HepG2 (cell line): ENCODE results near the gene SNRNP25. TPM values are rescaled to one million over a fixed set of nuclear protein-coding genes. Genes with fewer than 3 reads are reported as not detected.

Experiments
- CCDC6 ChIP-seq: sonication (generic); formaldehyde crosslinking; IDR thresholded peaks from 2 replicates; pipeline ENCODE4 v1.8.1; 2022; ENCODE audit warnings: mild to moderate bottlenecking, missing genetic modification reagents, moderate library complexity
- DMAP1 ChIP-seq: IDR thresholded peaks from 2 replicates; pipeline ENCODE4 v1.6.1; 2016
- FOXA1 ChIP-seq, 2 experiments: fragments of 450-650 bp in 1 of 2; sonication (generic) in 1 of 2; formaldehyde crosslinking in 1 of 2; IDR thresholded peaks; 2 replicates each; pipeline versions ENCODE4 v1.4.0 to v1.6.1; 2016 to 2020; ENCODE audit warnings: missing genetic modification reagents in 1 of 2
- KDM3A ChIP-seq: IDR thresholded peaks from 2 replicates; pipeline ENCODE4 v1.6.1; 2018; ENCODE audit warnings: low read depth, missing compliant biosample characterization
- MED13 ChIP-seq: sonication (generic); formaldehyde crosslinking; IDR thresholded peaks from 2 replicates; pipeline ENCODE4 v1.5.0; 2020; ENCODE audit warnings: missing genetic modification reagents
- NFE2 ChIP-seq: sonication (generic); formaldehyde crosslinking; IDR thresholded peaks from 2 replicates; pipeline ENCODE4 v1.4.0; 2020; ENCODE audit warnings: missing genetic modification reagents
- SMC3 ChIP-seq: IDR thresholded peaks from 2 replicates; pipeline ENCODE4 v1.6.1; 2011; ENCODE audit warnings: low read length, improper control_type of control experiment
- SP2 ChIP-seq: sonication (generic); formaldehyde crosslinking; IDR thresholded peaks from 2 replicates; pipeline ENCODE4 v1.5.1; 2020; ENCODE audit warnings: mild to moderate bottlenecking, missing genetic modification reagents
- TOPORS ChIP-seq: sonication (generic); formaldehyde crosslinking; IDR thresholded peaks from 2 replicates; pipeline ENCODE4 v1.8.0; 2023; ENCODE audit warnings: mild to moderate bottlenecking, missing genetic modification reagents
- ZNF143 ChIP-seq: sonication (generic); formaldehyde crosslinking; IDR thresholded peaks from 2 replicates; pipeline ENCODE4 v1.4.0; 2020; ENCODE audit warnings: missing genetic modification reagents
- ZNF282 ChIP-seq: fragments of 450-650 bp; IDR thresholded peaks from 2 replicates; pipeline ENCODE4 v1.6.1; 2018; ENCODE audit not compliant: partially characterized antibody
- ZNF441 ChIP-seq: sonication (generic); formaldehyde crosslinking; IDR thresholded peaks from 2 replicates; pipeline ENCODE4 v1.7.0; 2021; ENCODE audit warnings: missing genetic modification reagents, borderline replicate concordance
- ZNF644 ChIP-seq: IDR thresholded peaks from 2 replicates; pipeline ENCODE4 v1.6.1; 2016; ENCODE audit warnings: low read depth
- ZNF879 ChIP-seq: sonication (generic); formaldehyde crosslinking; IDR thresholded peaks from 2 replicates; pipeline ENCODE4 v1.8.1; 2023; ENCODE audit warnings: missing genetic modification reagents
- polyA plus RNA-seq, 8 experiments: library from polyadenylated mRNA; depleted of rRNA in 3 of 8; stranded (reverse) in 7 of 8; unstranded in 1 of 8; fragments of >200 nt; fragmentation: Illumina TruSeq in 4 of 8; extraction: Trizol in 4 of 8; gene quantifications; 2 replicates each; pipeline versions ENCODE4 v1.2.1 to v1.2.3, GENCODE V29; 2011 to 2016; ENCODE audit warnings: low read depth in 4 of 8, missing spikeins in 1 of 8, mixed read lengths in 1 of 8; ENCODE audit not compliant: insufficient read depth in 1 of 8
- total RNA-seq, 5 experiments: library from RNA; depleted of rRNA; stranded (reverse); fragments of >200 nt; fragmentation: Illumina TruSeq; extraction: Trizol; gene quantifications; 2 replicates each; pipeline ENCODE4 v1.2.3, GENCODE V29; 2016; ENCODE audit warnings: low read depth in 1 of 5
- TF ChIP-seq, protein P1 (sequence below): sonication (generic); formaldehyde crosslinking; IDR thresholded peaks from 2 replicates; pipeline ENCODE4 v1.8.1; 2023; ENCODE audit warnings: mild to moderate bottlenecking, inconsistent platforms, moderate library complexity, missing genetic modification reagents, borderline replicate concordance
- TF ChIP-seq, protein P2 (sequence below): IDR thresholded peaks from 2 replicates; pipeline ENCODE4 v1.6.1; 2016; ENCODE audit warnings: low read depth, borderline replicate concordance
- TF ChIP-seq, protein P3 (sequence below): sonication (generic); formaldehyde crosslinking; IDR thresholded peaks from 2 replicates; pipeline ENCODE4 v1.4.0; 2020; ENCODE audit warnings: missing genetic modification reagents, borderline replicate concordance
- TF ChIP-seq, protein P4 (sequence below): sonication (generic); formaldehyde crosslinking; IDR thresholded peaks from 2 replicates; pipeline ENCODE4 v1.9.0; 2022; ENCODE audit warnings: low read depth, missing genetic modification reagents
- TF ChIP-seq, protein P5 (sequence below): sonication (generic); formaldehyde crosslinking; IDR thresholded peaks from 2 replicates; pipeline ENCODE4 v1.5.0; 2020; ENCODE audit warnings: missing genetic modification reagents
- TF ChIP-seq, protein P6 (sequence below): sonication (generic); formaldehyde crosslinking; IDR thresholded peaks from 2 replicates; pipeline ENCODE4 v1.8.1; 2023; ENCODE audit warnings: mild to moderate bottlenecking, missing genetic modification reagents, borderline replicate concordance

SNRNP25 gene
- total and polyA plus RNA-seq, 2 of the 13 experiments (the other 11 are each of a cell fraction or from before 2014, with no cell fraction given) = 34.1 to 97.4 TPM

DNA sequence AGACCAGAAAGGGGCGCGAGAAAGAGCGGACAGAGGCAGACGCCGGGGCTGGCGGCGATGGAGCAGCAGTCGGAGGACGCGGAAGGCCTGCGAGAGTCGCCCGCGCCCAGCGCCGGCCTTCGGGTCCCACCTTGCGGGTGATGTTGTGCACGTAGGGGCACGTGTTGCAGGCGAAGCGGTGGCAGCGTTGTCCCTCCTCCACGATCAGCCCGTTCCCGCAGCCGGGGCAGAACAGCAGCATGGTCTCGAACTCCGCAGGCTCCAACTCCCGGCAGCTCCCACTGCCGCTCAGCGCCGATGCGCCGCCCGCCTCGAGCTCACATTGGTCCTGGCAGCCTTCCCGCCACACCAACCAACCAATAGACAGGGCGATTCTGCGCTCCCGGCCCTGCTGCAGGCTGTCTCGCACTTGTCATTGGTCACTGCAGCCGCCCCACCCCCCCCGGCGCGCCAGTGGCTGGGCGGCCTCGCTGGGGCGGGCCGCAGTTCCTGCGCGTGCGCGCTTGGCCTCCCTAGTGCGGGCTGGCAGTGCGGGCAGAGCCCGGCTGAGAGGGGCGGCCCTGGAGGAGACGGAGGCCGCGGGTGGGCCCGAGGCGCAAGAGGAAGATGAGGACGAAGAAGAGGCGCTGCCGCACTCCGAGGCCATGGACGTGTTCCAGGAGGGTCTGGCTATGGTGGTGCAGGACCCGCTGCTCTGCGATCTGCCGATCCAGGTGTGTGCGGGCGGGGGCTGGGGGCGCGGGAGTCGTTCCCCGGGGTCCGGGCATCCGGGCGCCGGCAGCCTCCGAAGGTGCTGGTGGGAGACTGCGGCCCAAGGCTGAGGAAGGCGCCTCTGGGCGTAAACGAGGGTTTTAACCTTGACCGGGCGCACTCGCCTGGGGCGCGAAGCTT, at the start of gene SNRNP25, which contains the start of gene POLR3K (continued):
- TF ChIP-seq, protein P1, sequence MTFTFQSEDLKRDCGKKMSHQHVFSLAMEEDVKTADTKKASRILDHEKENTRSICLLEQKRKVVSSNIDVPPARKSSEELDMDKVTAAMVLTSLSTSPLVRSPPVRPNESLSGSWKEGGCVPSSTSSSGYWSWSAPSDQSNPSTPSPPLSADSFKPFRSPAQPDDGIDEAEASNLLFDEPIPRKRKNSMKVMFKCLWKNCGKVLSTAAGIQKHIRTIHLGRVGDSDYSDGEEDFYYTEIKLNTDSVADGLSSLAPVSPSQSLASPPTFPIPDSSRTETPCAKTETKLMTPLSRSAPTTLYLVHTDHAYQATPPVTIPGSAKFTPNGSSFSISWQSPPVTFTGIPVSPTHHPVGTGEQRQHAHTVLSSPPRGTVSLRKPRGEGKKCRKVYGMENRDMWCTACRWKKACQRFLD (CRISPR knock-in tag) = peak; percentile 91
- TF ChIP-seq FOXA1 (IDR thresholded peaks at IDR 0.05) = no peak
- no peak for TF ChIP-seq FOXA1 (CRISPR knock-in tag; IDR thresholded peaks at IDR 0.05)
- TF ChIP-seq, protein P2, sequence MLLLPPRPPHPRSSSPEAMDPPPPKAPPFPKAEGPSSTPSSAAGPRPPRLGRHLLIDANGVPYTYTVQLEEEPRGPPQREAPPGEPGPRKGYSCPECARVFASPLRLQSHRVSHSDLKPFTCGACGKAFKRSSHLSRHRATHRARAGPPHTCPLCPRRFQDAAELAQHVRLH (CRISPR knock-in tag) = peak; percentile 10; the same call in 1 of the 2 replicates
- TF ChIP-seq SP2 (CRISPR knock-in tag) = peak; percentile 96
- TF ChIP-seq NFE2 (CRISPR knock-in tag) = no peak
- peak; percentile 70 for TF ChIP-seq DMAP1 (CRISPR knock-in tag)
- TF ChIP-seq ZNF282 = no peak
- peak; percentile 21; the same call in 1 of the 2 replicates for TF ChIP-seq KDM3A (CRISPR knock-in tag)
- TF ChIP-seq ZNF644 = no peak
- TF ChIP-seq, protein P3, sequence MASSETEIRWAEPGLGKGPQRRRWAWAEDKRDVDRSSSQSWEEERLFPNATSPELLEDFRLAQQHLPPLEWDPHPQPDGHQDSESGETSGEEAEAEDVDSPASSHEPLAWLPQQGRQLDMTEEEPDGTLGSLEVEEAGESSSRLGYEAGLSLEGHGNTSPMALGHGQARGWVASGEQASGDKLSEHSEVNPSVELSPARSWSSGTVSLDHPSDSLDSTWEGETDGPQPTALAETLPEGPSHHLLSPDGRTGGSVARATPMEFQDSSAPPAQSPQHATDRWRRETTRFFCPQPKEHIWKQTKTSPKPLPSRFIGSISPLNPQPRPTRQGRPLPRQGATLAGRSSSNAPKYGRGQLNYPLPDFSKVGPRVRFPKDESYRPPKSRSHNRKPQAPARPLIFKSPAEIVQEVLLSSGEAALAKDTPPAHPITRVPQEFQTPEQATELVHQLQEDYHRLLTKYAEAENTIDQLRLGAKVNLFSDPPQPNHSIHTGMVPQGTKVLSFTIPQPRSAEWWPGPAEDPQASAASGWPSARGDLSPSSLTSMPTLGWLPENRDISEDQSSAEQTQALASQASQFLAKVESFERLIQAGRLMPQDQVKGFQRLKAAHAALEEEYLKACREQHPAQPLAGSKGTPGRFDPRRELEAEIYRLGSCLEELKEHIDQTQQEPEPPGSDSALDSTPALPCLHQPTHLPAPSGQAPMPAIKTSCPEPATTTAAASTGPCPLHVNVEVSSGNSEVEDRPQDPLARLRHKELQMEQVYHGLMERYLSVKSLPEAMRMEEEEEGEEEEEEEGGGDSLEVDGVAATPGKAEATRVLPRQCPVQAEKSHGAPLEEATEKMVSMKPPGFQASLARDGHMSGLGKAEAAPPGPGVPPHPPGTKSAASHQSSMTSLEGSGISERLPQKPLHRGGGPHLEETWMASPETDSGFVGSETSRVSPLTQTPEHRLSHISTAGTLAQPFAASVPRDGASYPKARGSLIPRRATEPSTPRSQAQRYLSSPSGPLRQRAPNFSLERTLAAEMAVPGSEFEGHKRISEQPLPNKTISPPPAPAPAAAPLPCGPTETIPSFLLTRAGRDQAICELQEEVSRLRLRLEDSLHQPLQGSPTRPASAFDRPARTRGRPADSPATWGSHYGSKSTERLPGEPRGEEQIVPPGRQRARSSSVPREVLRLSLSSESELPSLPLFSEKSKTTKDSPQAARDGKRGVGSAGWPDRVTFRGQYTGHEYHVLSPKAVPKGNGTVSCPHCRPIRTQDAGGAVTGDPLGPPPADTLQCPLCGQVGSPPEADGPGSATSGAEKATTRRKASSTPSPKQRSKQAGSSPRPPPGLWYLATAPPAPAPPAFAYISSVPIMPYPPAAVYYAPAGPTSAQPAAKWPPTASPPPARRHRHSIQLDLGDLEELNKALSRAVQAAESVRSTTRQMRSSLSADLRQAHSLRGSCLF = no peak
- no peak for TF ChIP-seq TOPORS (CRISPR knock-in tag)
- TF ChIP-seq, protein P4, sequence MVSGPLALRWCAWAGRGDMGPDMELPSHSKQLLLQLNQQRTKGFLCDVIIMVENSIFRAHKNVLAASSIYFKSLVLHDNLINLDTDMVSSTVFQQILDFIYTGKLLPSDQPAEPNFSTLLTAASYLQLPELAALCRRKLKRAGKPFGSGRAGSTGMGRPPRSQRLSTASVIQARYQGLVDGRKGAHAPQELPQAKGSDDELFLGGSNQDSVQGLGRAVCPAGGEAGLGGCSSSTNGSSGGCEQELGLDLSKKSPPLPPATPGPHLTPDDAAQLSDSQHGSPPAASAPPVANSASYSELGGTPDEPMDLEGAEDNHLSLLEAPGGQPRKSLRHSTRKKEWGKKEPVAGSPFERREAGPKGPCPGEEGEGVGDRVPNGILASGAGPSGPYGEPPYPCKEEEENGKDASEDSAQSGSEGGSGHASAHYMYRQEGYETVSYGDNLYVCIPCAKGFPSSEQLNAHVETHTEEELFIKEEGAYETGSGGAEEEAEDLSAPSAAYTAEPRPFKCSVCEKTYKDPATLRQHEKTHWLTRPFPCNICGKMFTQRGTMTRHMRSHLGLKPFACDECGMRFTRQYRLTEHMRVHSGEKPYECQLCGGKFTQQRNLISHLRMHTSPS (CRISPR knock-in tag) = 0 out of 2 replicates have a peak, but pooled peaks have one; percentile 20
- TF ChIP-seq, protein P5, sequence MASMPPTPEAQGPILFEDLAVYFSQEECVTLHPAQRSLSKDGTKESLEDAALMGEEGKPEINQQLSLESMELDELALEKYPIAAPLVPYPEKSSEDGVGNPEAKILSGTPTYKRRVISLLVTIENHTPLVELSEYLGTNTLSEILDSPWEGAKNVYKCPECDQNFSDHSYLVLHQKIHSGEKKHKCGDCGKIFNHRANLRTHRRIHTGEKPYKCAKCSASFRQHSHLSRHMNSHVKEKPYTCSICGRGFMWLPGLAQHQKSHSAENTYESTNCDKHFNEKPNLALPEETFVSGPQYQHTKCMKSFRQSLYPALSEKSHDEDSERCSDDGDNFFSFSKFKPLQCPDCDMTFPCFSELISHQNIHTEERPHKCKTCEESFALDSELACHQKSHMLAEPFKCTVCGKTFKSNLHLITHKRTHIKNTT (CRISPR knock-in tag) = no peak
- peak; percentile 70 for TF ChIP-seq ZNF143
- no peak for TF ChIP-seq SMC3
- TF ChIP-seq MED13 (CRISPR knock-in tag) = no peak
- TF ChIP-seq ZNF441 (CRISPR knock-in tag) = peak; percentile 25; the same call in 1 of the 2 replicates
- TF ChIP-seq ZNF879 (CRISPR knock-in tag) = peak; percentile 88
- TF ChIP-seq, protein P6, sequence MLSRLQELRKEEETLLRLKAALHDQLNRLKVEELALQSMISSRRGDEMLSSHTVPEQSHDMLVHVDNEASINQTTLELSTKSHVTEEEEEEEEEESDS (CRISPR knock-in tag) = no peak; the same call in 1 of the 2 replicates
- peak; percentile 67; the same call in 1 of the 2 replicates for TF ChIP-seq CCDC6
